Measurements from ENCODE around the gene FAM89B.

FAM89B gene

DNA sequence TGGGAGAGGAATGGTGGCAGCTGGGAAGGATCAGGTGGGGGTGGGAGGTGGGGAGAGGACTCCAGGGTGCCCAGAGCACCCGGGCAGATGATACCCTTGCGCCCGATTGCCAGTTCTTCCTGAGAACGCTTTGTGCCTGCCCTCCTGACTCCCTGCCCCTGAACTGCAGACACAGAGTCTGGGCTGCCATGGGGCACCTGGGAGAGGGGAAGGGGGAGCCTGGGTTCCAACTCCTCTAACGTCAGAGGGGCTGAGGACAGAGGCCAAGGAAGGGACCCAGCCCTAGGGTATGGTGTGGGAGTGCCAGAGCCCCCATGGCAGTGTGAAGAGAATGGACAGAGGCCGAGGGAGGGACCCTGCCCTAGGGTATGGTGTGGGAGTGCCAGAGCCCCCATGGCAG is 24.2 kb downstream of the FAM89B start:
- H3K27ac ChIP-seq, result no peak overlapping the region
- TF ChIP-seq, protein P1, sequence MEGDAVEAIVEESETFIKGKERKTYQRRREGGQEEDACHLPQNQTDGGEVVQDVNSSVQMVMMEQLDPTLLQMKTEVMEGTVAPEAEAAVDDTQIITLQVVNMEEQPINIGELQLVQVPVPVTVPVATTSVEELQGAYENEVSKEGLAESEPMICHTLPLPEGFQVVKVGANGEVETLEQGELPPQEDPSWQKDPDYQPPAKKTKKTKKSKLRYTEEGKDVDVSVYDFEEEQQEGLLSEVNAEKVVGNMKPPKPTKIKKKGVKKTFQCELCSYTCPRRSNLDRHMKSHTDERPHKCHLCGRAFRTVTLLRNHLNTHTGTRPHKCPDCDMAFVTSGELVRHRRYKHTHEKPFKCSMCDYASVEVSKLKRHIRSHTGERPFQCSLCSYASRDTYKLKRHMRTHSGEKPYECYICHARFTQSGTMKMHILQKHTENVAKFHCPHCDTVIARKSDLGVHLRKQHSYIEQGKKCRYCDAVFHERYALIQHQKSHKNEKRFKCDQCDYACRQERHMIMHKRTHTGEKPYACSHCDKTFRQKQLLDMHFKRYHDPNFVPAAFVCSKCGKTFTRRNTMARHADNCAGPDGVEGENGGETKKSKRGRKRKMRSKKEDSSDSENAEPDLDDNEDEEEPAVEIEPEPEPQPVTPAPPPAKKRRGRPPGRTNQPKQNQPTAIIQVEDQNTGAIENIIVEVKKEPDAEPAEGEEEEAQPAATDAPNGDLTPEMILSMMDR (IDR thresholded peaks at IDR 0.05), result no peak
- no peaks in the 10 kb centered on the region for H3K27me3 ChIP-seq (ENCODE audit: control insufficient read depth, insufficient read depth, low read length)
- H3K4me2 ChIP-seq (ENCODE audit: low read length), result no peak overlapping the region
- H3K79me2 ChIP-seq, result no peaks in the 10 kb centered on the region
- no peak overlapping the region for H3K9ac ChIP-seq
- H3K9me3 ChIP-seq (ENCODE audit: control insufficient read depth, low read length), result no peaks in the 10 kb centered on the region
- H2AFZ ChIP-seq, result no peak overlapping the region
- no peaks in the 10 kb centered on the region for H3K36me3 ChIP-seq (ENCODE audit: control insufficient read depth, insufficient read depth, low read length)
- H3K4me1 ChIP-seq, result no peaks in the 10 kb centered on the region
- H3K4me3 ChIP-seq (ENCODE audit: low read depth, low read length), result no peak overlapping the region

DNA sequence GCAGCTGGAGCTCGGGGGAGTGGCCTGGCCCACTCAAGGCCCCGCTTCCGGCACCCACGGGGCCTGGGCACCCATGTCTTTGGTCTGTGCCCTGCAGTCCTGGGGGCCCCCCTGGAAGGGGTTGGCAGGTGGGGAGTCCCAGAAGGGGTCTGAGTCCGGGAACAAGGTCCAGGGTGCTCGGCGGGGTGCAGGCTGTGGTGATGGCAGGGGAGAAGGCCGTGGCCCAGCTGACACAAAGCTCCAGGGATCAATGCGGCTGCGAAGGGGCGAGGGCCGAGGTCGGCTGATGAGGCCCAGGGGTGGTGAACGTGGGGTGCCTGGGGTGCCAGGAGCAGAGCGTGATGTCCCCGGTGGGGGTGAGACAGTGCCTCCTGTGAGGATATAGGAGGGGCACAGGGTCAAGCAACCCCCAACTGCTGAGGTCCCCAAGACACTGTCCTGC is 25.9 kb downstream of the FAM89B start:
- Histone ChIP-seq H3K4me2 (ENCODE audit: low read length) (no peak overlapping the region), H3K9ac (no peak overlapping the region), H3K27me3 (ENCODE audit: control insufficient read depth, insufficient read depth, low read length) (no peaks in the 10 kb centered on the region), H3K27ac (no peak overlapping the region), H3K9me3 (ENCODE audit: control insufficient read depth, low read length) (no peaks in the 10 kb centered on the region), H3K4me1 (no peaks in the 10 kb centered on the region), H2AFZ (no peak overlapping the region), H3K79me2 (no peaks in the 10 kb centered on the region), H3K36me3 (ENCODE audit: control insufficient read depth, insufficient read depth, low read length) (no peaks in the 10 kb centered on the region), H3K4me3 (ENCODE audit: low read depth, low read length) (no peak overlapping the region)
- TF ChIP-seq, protein P1 (IDR thresholded peaks at IDR 0.05), result no peak

DNA sequence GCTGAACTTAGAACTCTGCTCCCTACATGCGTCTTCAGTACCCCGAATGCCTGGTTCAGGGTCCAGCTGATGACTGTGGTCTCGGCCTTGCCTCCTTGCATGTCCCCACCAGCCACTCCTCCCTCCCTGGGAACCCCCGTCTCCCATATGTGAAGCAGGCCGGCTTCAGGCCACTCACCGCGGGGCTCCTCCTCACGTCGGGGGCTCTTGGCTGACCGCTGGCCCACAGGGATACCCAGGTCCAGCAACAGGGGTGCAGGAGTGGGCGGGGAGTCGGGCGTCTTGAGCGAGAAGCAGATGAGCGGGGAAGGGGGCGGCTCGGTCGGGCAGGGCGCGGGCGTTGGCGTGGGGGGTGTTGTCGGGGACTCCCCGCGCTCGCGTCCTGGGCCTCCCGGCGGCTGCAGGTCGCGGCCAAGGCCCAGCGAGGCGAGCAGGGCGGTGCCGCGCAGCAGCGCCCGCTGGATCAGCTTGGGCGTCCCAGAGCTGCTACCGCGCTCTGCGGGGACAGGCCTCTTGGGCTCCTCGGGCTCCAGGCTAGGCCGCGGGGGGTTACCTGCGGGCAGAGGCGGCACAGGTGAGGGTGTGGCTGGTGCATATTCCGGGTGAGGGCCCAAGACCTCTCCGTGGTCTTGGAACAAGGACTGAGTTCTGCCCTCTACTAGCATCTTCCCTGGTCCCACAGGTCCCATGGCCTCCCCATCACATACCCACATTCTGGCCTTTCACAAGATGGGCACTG is 27.0 kb downstream of the FAM89B start:
- no peaks in the 10 kb centered on the region for H3K9me3 ChIP-seq (ENCODE audit: control insufficient read depth, low read length)
- H3K4me2 ChIP-seq (ENCODE audit: low read length), result no peak overlapping the region
- no peak overlapping the region for H3K4me3 ChIP-seq (ENCODE audit: low read depth, low read length)
- H3K27me3 ChIP-seq (ENCODE audit: control insufficient read depth, insufficient read depth, low read length), result no peaks in the 10 kb centered on the region
- H3K27ac ChIP-seq, result no peak overlapping the region
- H3K4me1 ChIP-seq, result no peaks in the 10 kb centered on the region
- no peak overlapping the region for H2AFZ ChIP-seq
- no peaks in the 10 kb centered on the region for H3K36me3 ChIP-seq (ENCODE audit: control insufficient read depth, insufficient read depth, low read length)
- H3K9ac ChIP-seq, result no peak overlapping the region
- no peaks in the 10 kb centered on the region for H3K79me2 ChIP-seq
- TF ChIP-seq, protein P1 (IDR thresholded peaks at IDR 0.05), result no peak

DNA sequence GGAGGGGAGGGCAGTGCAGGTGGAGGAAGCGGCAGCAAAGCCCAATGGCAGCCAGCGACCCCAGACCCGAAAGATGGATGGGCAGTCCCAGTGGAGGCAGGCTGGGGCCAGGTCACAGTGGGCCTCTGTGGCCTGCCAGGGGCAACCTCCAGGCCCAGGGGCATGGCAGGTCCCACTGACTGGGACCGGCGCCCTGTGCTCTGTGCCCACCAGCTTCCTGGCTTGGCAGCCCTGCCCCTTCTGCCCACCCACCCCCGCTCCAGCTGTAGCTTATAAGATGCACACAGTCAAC is 27.6 kb downstream of the FAM89B start:
- no peaks in the 10 kb centered on the region for H3K4me1 ChIP-seq
- H3K4me2 ChIP-seq (ENCODE audit: low read length), result no peak overlapping the region
- no peaks in the 10 kb centered on the region for H3K36me3 ChIP-seq (ENCODE audit: control insufficient read depth, insufficient read depth, low read length)
- TF ChIP-seq, protein P1 (IDR thresholded peaks at IDR 0.05), result no peak
- H3K4me3 ChIP-seq (ENCODE audit: low read depth, low read length), result no peak overlapping the region
- no peaks in the 10 kb centered on the region for H3K9me3 ChIP-seq (ENCODE audit: control insufficient read depth, low read length)
- no peaks in the 10 kb centered on the region for H3K79me2 ChIP-seq
- H2AFZ ChIP-seq, result no peak overlapping the region
- no peaks in the 10 kb centered on the region for H3K27me3 ChIP-seq (ENCODE audit: control insufficient read depth, insufficient read depth, low read length)
- no peak overlapping the region for H3K27ac ChIP-seq
- no peak overlapping the region for H3K9ac ChIP-seq

DNA sequence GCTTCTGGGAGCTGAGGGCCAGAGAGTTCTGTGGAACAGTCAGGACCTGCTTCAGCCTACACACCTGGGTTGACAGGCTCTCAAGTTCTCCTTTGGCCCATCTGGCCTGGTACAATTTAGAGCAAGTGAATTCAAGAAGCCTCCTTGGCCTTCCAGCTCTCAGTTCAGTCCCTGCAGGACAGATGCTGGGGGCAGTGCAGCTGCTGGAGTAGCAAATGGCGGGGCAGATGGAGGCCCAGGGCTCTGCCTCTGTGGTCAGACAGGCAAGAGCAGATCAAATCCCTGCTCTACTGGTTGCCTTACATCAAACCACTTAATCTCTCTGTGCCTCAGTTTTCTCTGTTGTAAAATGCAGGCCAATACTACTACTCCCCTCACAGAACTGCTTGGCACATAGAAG is 31.9 kb downstream of the FAM89B start:
- no peaks in the 10 kb centered on the region for H3K27me3 ChIP-seq (ENCODE audit: control insufficient read depth, insufficient read depth, low read length)
- no peaks in the 10 kb centered on the region for H3K4me1 ChIP-seq
- H3K27ac ChIP-seq, result no peak overlapping the region
- no peaks in the 10 kb centered on the region for H3K36me3 ChIP-seq (ENCODE audit: control insufficient read depth, insufficient read depth, low read length)
- no peak overlapping the region for H3K4me3 ChIP-seq (ENCODE audit: low read depth, low read length)
- H3K9me3 ChIP-seq (ENCODE audit: control insufficient read depth, low read length), result no peaks in the 10 kb centered on the region
- no peak overlapping the region for H2AFZ ChIP-seq
- no peak overlapping the region for H3K4me2 ChIP-seq (ENCODE audit: low read length)
- no peak overlapping the region for H3K9ac ChIP-seq
- TF ChIP-seq, protein P1 (IDR thresholded peaks at IDR 0.05), result no peak
- H3K79me2 ChIP-seq, result no peaks in the 10 kb centered on the region
